NCI-H226 (cell line): ENCODE measurements around the gene STK32B.

Source experiments
- DNase-seq: peaks from one replicate; pipeline ENCODE4 v3.0.0-alpha.2; 2015

The STK32B gene

DNA sequence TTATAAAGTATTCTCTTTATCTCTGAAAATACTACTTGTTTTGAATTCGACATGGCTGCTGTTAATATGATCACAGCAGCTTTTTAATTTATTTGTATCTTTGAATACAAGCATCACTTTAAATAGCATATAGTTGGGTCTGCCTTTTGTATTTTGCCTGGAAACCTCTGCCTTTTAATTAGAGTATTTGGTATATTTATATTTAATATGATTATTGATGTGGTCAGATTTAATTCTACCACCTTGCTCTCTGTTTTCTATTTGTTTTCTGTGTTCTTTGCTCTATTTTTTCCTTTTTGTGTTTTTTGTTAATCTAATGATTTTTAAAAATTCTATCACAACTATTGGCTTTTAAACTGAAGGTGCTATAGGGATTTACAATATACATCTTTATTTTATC is 21.7 kb downstream of the STK32B start:
- no peak for DNase-seq

- DNase-seq = no peak
Measured at GRCh38 chr4:5078009-5078408, 26.7 kb downstream of the STK32B start.

- no peak for DNase-seq
Measured at GRCh38 chr4:5079581-5079980, 28.3 kb downstream of the STK32B start.

DNA sequence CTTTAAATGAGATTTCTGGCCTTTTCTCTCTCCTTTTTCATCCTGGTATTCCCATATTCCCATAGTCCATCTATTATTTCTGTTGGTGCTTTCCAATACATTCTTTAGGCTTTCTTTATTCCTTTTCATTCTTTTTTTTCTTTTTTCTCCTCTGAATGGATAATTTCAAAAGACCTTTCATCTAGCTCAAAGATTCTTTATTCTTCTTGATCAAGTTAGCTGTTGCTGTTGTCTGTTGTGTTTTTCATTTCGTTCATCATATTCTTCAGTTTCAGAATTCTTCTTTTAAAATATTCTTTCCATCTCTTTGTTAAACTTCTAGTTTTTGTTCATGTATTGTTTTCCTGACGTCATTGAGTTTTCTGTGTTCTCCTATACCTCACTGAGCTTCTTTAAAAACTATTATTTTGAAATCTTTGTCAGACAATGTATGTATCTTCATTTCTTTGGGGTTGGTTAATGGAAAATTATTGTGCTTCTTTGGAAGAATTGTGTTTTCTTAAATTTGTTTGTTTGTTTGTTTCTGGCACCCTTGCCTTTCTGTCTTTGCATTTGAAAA is 30.2 kb downstream of the STK32B start:
- DNase-seq = no peak

DNA sequence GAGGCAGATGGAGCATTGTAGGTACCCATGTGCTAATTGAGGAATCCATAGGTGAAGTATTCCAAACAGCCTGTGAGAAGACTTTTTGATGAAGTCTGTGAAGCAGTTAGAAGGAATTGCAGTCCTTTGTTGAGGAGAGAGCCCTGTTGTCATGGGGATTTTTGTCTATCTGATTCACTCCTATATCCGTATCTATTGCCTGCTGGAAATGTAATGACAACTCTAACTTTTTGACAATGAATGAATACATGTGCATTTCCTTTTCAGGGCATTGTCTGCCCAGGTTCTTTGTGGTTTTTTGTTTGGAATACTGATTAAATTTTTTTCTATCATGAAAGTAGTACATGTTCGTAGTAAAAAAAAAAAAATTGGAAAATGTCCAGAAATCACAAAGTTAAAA is 31.1 kb downstream of the STK32B start:
- no peak for DNase-seq

DNA sequence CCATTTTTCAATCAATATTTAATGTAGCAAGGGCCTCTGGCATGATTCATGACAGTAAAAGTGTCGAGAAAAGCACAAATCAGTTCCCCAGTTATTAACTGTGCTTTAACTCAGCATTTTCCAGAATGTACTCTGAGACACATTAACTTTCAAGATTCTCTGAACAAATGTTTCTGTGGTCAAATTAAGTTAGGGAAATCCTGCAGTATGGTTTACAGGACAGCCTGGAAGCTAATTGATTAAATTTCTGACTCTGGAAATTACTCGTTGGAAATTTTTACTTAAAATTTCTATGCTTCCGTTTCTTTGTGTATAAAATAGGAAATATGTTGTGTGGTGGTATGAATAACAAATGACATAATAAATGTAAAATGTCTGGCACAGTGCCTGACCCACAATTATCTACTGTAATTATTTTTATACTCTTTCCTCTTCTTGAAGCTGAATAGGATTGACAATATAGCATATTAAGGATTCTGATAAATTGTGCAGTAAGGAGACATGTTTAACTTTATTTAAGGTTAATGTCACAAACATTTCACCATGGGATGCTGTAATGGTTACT is 33.7 kb downstream of the STK32B start:
- DNase-seq = no peak

DNA sequence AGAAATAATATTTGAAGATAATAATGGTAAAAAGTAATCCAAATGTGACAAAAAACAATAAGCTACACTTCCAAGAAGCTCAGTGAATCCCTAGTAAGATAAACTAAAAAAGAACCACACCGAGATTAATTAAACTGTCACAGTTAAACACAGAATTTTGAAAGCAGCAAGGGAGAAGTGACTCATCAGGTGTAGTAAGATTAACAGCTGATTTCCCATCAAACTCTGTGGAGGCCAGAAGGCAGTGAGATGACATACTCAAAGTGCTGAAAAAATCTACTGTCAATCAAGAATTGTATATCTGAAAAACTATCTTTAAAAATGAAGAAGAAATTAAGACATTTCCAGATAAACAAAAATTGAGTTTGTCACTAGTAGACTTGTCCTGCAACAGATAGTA is 35.3 kb downstream of the STK32B start:
- no peak for DNase-seq

DNA sequence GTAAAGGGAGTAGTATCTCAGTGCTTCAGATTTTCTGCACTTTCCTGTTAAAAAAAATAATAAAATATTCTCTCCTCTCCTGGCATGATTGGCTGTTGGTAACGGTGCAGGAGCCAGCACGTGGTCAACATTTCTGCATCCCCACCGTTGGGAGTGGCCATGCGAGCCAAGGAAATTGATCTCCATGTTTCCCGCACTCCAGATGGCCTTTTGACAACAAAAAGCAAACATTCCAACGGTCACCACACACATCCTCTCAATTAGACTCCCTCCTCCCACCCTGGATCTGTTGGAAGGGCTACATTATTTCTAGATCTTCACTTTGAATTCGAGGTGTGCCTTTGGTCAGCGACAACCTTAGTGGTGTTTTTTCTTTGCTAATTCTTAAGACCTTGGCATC is 45.0 kb downstream of the STK32B start:
- DNase-seq = no peak

DNA sequence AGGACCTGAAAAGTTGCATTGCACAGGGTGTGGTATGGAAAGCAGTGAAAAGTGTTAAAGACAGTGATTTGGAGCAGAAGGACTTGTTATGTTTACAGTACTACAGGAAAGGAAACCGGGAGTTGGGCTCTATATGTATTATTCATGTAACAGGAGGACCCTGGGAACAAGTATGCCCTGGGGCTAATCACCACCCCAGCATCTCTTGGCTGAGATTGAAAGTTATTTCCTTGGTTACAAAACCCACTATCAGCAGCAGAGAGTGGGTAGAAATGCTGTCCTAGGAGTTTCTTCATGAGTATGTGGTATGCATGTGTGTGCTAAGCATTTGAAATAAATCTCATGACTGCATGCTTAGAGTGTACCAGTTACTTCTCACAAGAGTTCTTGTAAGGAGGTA is 46.9 kb downstream of the STK32B start:
- peak; percentile 45 for DNase-seq

GRCh38 chr4:5100336-5100735 is 49.1 kb downstream of the STK32B start:
- no peak for DNase-seq

- DNase-seq = no peak
Measured at GRCh38 chr4:5100986-5101385, 49.7 kb downstream of the STK32B start.

- DNase-seq = no peak
Measured at GRCh38 chr4:5101571-5101970, 50.3 kb downstream of the STK32B start.

- no peak for DNase-seq
Measured at GRCh38 chr4:5110901-5111300, 59.6 kb downstream of the STK32B start.

GRCh38 chr4:5112333-5113095 is 61.2 kb downstream of the STK32B start:
- DNase-seq = no peak

DNA sequence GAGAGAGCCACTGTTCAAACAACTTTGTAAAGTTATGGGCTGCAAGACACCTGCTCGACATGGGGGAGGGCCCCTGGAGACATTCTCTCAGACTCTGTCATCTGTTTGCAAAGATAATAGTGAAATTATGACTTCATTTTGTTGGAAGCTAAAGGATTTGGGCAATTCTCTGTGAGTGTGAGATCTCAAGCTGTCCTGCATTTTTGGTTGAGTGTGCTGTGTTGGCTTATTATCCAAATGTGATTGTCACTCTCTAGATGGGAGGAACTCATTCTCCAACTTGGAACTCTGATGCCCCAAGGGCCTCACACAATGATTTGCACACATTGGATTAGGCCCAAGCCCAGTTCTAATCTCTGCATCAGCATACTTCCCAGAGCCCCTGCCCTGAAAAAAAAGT is 63.7 kb downstream of the STK32B start:
- DNase-seq = no peak

- no peak for DNase-seq
Measured at GRCh38 chr4:5118091-5118786, 67.0 kb downstream of the STK32B start.

- DNase-seq = no peak
Measured at GRCh38 chr4:5118994-5119835, 67.9 kb downstream of the STK32B start.

GRCh38 chr4:5120067-5120466 is 68.8 kb downstream of the STK32B start:
- DNase-seq = no peak

GRCh38 chr4:5120468-5120867 is 69.2 kb downstream of the STK32B start:
- no peak for DNase-seq

DNA sequence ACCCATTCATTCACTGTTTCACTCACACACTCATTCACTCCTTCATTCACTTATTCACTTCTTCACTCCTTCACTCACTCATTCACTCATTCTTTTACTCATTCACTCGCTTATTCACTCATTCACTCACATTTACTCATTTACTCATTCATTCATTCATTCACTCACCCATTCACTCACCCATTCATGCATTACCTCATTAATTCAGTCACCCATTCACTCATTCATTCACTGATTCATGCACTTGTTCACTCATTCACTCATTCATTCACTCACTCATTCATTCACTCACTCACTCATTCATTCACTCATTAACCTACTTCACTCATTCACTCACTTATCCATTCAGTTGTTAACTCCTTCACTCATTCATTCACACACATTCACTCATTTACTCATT is 70.8 kb downstream of the STK32B start:
- no peak for DNase-seq

DNA sequence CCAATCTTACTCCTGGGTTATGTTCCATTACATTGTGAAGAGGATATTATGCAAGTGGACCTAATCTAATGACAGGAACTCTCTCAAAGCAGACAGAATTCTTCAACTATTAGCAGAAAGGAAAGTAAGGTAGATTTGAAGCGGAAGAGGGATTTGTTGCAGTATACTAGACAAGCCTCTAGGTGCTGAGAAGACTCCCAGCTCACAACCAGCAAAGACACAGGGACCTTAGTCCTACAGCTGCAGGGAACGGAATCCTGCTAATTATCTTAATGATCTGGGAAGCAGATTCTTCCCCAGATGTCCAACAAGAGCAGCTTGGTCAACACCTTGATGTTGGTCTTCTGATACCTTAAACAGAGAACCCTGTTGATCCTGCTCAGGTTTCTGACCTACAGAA is 73.6 kb downstream of the STK32B start:
- no peak for DNase-seq

DNA sequence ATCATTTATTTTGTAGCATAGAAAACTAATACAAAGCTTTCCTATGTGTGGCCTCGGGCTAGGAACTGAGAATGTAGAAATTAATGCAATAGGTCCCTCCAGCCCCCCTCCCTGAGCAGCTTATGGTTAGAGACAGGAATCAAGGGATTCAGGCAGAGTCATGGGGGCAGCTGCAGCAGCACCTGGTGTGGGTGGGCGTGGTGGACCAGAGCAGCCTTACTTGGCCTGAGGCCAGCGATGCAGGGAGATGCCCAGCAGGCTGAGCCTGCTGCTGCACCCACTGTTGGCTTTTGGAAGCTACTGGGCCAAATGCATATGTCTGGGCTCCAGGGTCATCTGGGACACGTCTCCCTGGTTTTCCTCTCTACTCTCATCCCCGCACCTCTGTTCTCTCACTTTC is 74.0 kb downstream of the STK32B start:
- DNase-seq = no peak

DNA sequence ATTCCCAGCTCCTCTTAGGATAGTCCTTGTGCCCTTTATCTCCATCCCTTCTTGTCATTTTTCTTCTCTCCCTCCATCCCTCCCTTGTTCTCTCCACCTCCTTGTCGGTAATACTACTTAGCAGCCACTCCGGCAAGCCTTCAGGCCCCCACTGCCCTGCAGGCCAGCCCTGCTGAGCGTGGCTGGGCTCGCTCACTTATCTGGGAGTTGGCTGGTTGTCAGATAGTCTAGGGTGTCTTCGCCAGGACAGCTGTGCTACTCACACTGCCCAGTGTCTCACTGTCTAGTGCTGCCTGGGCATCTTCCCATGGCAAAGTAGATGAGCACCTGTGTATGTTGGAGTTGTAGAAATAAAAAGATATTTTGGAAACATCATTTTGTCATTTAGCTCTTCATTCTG is 75.0 kb downstream of the STK32B start:
- no peak for DNase-seq
